T-cell (primary cell): Measurements from ENCODE around the gene DAAM1. TPM values are rescaled to one million over a fixed set of nuclear protein-coding genes. Genes with fewer than 3 reads are reported as not detected.

Experiments
- ATAC-seq, 4 experiments: fragments of 200-7000 bp in 3 of 4; fragments of 150-1000 bp in 1 of 4; cut with Tn5 transposase; replicated peaks in 1 of 4; 1 replicate in 3 of 4; 2 replicates in 1 of 4; pipeline ENCODE4 v1.10.0; 2021; ENCODE audit warnings: moderate library complexity in 3 of 4, mild to moderate bottlenecking in 2 of 4, moderate number of reproducible peaks in 1 of 4
- CTCF ChIA-PET, 2 donors: fragments of 300-600 bp; sonication (Branson Sonifier 250); formaldehyde crosslinking; loops; one replicate each; lab custom pipeline; 2022; ENCODE audit warnings: antibody characterized with exemption in 2 of 2; lab: Charles Lee
- POLR2A ChIA-PET, 2 donors: fragments of 300-600 bp; sonication (Branson Sonifier 250); formaldehyde crosslinking; loops; one replicate each; lab custom pipeline; 2022; ENCODE audit warnings: antibody characterized with exemption in 2 of 2; lab: Charles Lee
- DNase-seq, 35 experiments: peaks; one replicate each; pipeline versions ENCODE4 v3.0.0 to v3.0.0-alpha.2; 2013 to 2023
- H3K27ac ChIP-seq: one replicate; pipeline ENCODE4 v1.5.1; 2013; ENCODE audit warnings: low read length
- H3K27me3 ChIP-seq, 2 experiments: replicated peaks in 1 of 2; 1 replicate in 1 of 2; 2 replicates in 1 of 2; pipeline versions ENCODE4 v1.6.1 to v1.7.0; 2013; ENCODE audit warnings: low read length in 1 of 2, mixed read lengths in 1 of 2; ENCODE audit not compliant: control insufficient read depth in 2 of 2, insufficient read depth in 2 of 2; ENCODE audit errors: extremely low read depth in 1 of 2
- H3K36me3 ChIP-seq, 2 donors: 1 replicate in 1 of 2; 2 replicates in 1 of 2; pipeline versions ENCODE4 v1.6.1 to v1.7.0; 2013; ENCODE audit warnings: low read length in 1 of 2; ENCODE audit not compliant: control insufficient read depth in 2 of 2, insufficient read depth in 1 of 2; ENCODE audit errors: extremely low read depth in 1 of 2
- H3K4me1 ChIP-seq, 2 experiments: 1 replicate in 1 of 2; 2 replicates in 1 of 2; pipeline versions ENCODE4 v1.6.1 to v1.7.0; 2013; ENCODE audit warnings: low read length in 2 of 2, mixed read lengths in 1 of 2; ENCODE audit not compliant: insufficient read depth in 2 of 2, control insufficient read depth in 1 of 2; ENCODE audit errors: extremely low read depth in 1 of 2
- H3K4me3 ChIP-seq, 2 donors: 1 replicate in 1 of 2; 2 replicates in 1 of 2; pipeline versions ENCODE4 v1.5.1 to v1.7.0; 2013; ENCODE audit warnings: mild to moderate bottlenecking in 2 of 2, low read length in 1 of 2, moderate library complexity in 1 of 2; ENCODE audit not compliant: control insufficient read depth in 1 of 2; ENCODE audit errors: extremely low read depth in 1 of 2
- H3K9me3 ChIP-seq: 2 replicates; pipeline ENCODE4 v1.7.0; 2013
- H3K27ac Mint-ChIP-seq, 2 donors: one replicate each; pipeline ENCODE4 v1.8.0; 2020 to 2021; ENCODE audit warnings: mild to moderate bottlenecking in 2 of 2, mixed read lengths in 2 of 2
- H3K27me3 Mint-ChIP-seq, 2 donors: one replicate each; pipeline ENCODE4 v1.8.0; 2021 to 2022; ENCODE audit warnings: mixed read lengths in 2 of 2
- H3K36me3 Mint-ChIP-seq: one replicate; pipeline ENCODE4 v1.8.0; 2021; ENCODE audit warnings: mixed read lengths
- H3K4me1 Mint-ChIP-seq, 3 donors: one replicate each; pipeline ENCODE4 v1.8.0; 2020 to 2022; ENCODE audit warnings: mixed read lengths in 3 of 3, mild to moderate bottlenecking in 1 of 3
- H3K4me3 Mint-ChIP-seq, 3 donors: one replicate each; pipeline ENCODE4 v1.8.0; 2020 to 2022; ENCODE audit warnings: mild to moderate bottlenecking in 3 of 3, mixed read lengths in 3 of 3, moderate library complexity in 3 of 3
- H3K9me3 Mint-ChIP-seq, 3 donors: one replicate each; pipeline ENCODE4 v1.8.0; 2020 to 2022; ENCODE audit warnings: mixed read lengths in 3 of 3
- WGBS: methylation state at CpG from one replicate; pipeline ENCODE4 v1.1.5; 2013; ENCODE audit warnings: missing lambda C conversion rate; ENCODE audit not compliant: insufficient coverage; 5-methylcytosine and 5-hydroxymethylcytosine counted together
- total RNA-seq, 35 experiments: library from RNA in 6 of 35; stranded (reverse) in 6 of 35; fragments of 120-200 nt in 1 of 35; gene quantifications; one replicate each; pipeline versions ENCODE4 v1.2.1 to v1.2.4 and lab custom pipeline; 2013 to 2026

The DAAM1 gene
- total RNA-seq (10 to 100 TPM in 4 of 5 donors, 1 to 10 TPM in 1; 9.6 to 25.3 (median 23.9) TPM), total RNA-seq (lab: John Stamatoyannopoulos, UW) (5.7 to 39.5 (median 15.3) reads per million in 29 experiments)
- 17.9 TPM for total RNA-seq (2013)

GRCh38 chr14:59188461-59189090 is at the start of gene DAAM1:
TSS of gene DAAM1 (plus strand) at chr14:59188667. CDS start at chr14:59263478, 74,811 bp downstream.
- H3K27ac Mint-ChIP-seq, result peak within 1 kb of the TSS; percentile 93 to 95
- ChIA-PET POLR2A (interaction anchor here in 1 of 2 donors (0.6 to 1.2 kb wide), 5 partner anchors 111 to 1790 kb away, joined by 3 to 6 read pairs (median 3); partner anchors contain the start of genes JKAMP, L3HYPDH and PPM1A), CTCF (interaction anchor here (0.5 to 1.2 kb wide), 5 partner anchors 14 to 1923 kb away, joined by 3 to 6 read pairs (median 4); partner anchors contain the start of gene GPR135 (in 1 of the 2))
- H3K4me3 Mint-ChIP-seq, result peak within 1 kb of the TSS; percentile 89 to 98 (median 91)
- peaks cover 10 to 13% of the 10 kb centered on the region in 2 donors for H3K27me3 Mint-ChIP-seq
- Histone ChIP-seq H3K36me3 (no peaks in the 10 kb centered on the region), H3K4me3 (peak within 1 kb of the TSS; percentile 85 to 91), H3K27ac (peak within 1 kb of the TSS; percentile 92), H3K4me1 (peaks cover 15 to 22% of the 10 kb centered on the region in 2 experiments), H3K9me3 (no peaks in the 10 kb centered on the region), H3K27me3 (no peaks in the 10 kb centered on the region)
- H3K4me1 Mint-ChIP-seq, result peaks cover 20 to 25% (median 23%) of the 10 kb centered on the region in 3 donors
- no peaks in the 10 kb centered on the region for H3K9me3 Mint-ChIP-seq
- ATAC-seq (peak; percentile 92 to 96 (median 92)), DNase-seq (peak; percentile 86 to 99 (median 97))
- no peaks in the 10 kb centered on the region for H3K36me3 Mint-ChIP-seq
- WGBS, result under 1% methylated on average over 44 of the region's 44 CpGs

GRCh38 chr14:59139324-59139723 is 49.1 kb upstream of the DAAM1 start:
- ATAC-seq, result no peak
- Histone ChIP-seq H3K4me3 (no peak overlapping the region), H3K9me3 (no peaks in the 10 kb centered on the region), H3K36me3 (no peaks in the 10 kb centered on the region), H3K27ac (no peak overlapping the region), H3K4me1 (no peaks in the 10 kb centered on the region), H3K27me3 (peaks cover 0 to under 1% of the 10 kb centered on the region in 2 experiments)
- Mint-ChIP-seq H3K4me1 (no peaks in the 10 kb centered on the region), H3K4me3 (no peak overlapping the region), H3K9me3 (no peaks in the 10 kb centered on the region), H3K27me3 (peaks cover 0 to 3% of the 10 kb centered on the region in 2 donors), H3K36me3 (no peaks in the 10 kb centered on the region), H3K27ac (no peak overlapping the region)
- DNase-seq, result no peak
- POLR2A ChIA-PET, result no interaction called here
- 100% methylated on average over 1 of the region's 5 CpGs for WGBS
- CTCF ChIA-PET, result no interaction called here

GRCh38 chr14:59140106-59140843 is 48.2 kb upstream of the DAAM1 start:
- Histone ChIP-seq H3K36me3 (no peaks in the 10 kb centered on the region), H3K4me3 (no peak overlapping the region), H3K27ac (no peak overlapping the region), H3K27me3 (no peaks in the 10 kb centered on the region), H3K4me1 (no peaks in the 10 kb centered on the region), H3K9me3 (no peaks in the 10 kb centered on the region)
- ChIA-PET POLR2A (no interaction called here), CTCF (interaction anchor here in 1 of 2 donors (0.6 kb wide), 1 partner anchor 16 kb away, joined by 5 read pairs; no protein-coding TSS in a partner anchor)
- Mint-ChIP-seq H3K4me3 (no peak overlapping the region), H3K27me3 (peaks cover 0 to 3% of the 10 kb centered on the region in 2 donors), H3K4me1 (no peaks in the 10 kb centered on the region), H3K36me3 (no peaks in the 10 kb centered on the region), H3K27ac (no peak overlapping the region), H3K9me3 (no peaks in the 10 kb centered on the region)
- ATAC-seq (no peak), DNase-seq (no peak)
- 92% methylated on average over 4 of the region's 7 CpGs for WGBS

- ATAC-seq, result no peak
- WGBS, result 80% methylated on average over 1 of the region's 2 CpGs
- POLR2A ChIA-PET, result no interaction called here
Measured at GRCh38 chr14:59146484-59146883, 42.0 kb upstream of the DAAM1 start.

GRCh38 chr14:59147007-59147406 is 41.5 kb upstream of the DAAM1 start:
- H3K4me3 Mint-ChIP-seq, result no peak overlapping the region

More at GRCh38 chr14:59146484-59146883, 42.0 kb upstream of the DAAM1 start:
- Histone ChIP-seq H3K36me3 (no peaks in the 10 kb centered on the region), H3K27ac (no peak overlapping the region), H3K4me3 (no peak overlapping the region), H3K27me3 (no peaks in the 10 kb centered on the region), H3K4me1 (no peaks in the 10 kb centered on the region), H3K9me3 (no peaks in the 10 kb centered on the region)
- Mint-ChIP-seq H3K4me3 (no peak overlapping the region), H3K4me1 (peaks cover 0 to 5% (median 0%) of the 10 kb centered on the region in 3 donors), H3K27ac (no peak overlapping the region), H3K27me3 (no peaks in the 10 kb centered on the region), H3K36me3 (no peaks in the 10 kb centered on the region), H3K9me3 (no peaks in the 10 kb centered on the region)
- CTCF ChIA-PET, result no interaction called here
- DNase-seq, result no peak

GRCh38 chr14:59148334-59148900 is 40.0 kb upstream of the DAAM1 start:
- Histone ChIP-seq H3K9me3 (no peaks in the 10 kb centered on the region), H3K27ac (no peak overlapping the region), H3K36me3 (no peaks in the 10 kb centered on the region), H3K4me1 (no peaks in the 10 kb centered on the region), H3K27me3 (no peaks in the 10 kb centered on the region), H3K4me3 (no peak overlapping the region)
- H3K9me3 Mint-ChIP-seq, result no peaks in the 10 kb centered on the region
- peaks cover 0 to 11% (median 1%) of the 10 kb centered on the region in 3 donors for H3K4me1 Mint-ChIP-seq
- no peak overlapping the region for H3K4me3 Mint-ChIP-seq
- ChIA-PET POLR2A (no interaction called here), CTCF (no interaction called here)
- ATAC-seq (no peak), DNase-seq (no peak)
- H3K36me3 Mint-ChIP-seq, result no peaks in the 10 kb centered on the region
- no CpG with 5 or more reads among the region's 4 CpGs for WGBS
- H3K27me3 Mint-ChIP-seq, result no peaks in the 10 kb centered on the region
- no peak overlapping the region for H3K27ac Mint-ChIP-seq

More at GRCh38 chr14:59147007-59147406, 41.5 kb upstream of the DAAM1 start:
- ChIA-PET CTCF (no interaction called here), POLR2A (no interaction called here)
- no peak overlapping the region for H3K27ac Mint-ChIP-seq
- H3K9me3 ChIP-seq, result no peaks in the 10 kb centered on the region
- no peaks in the 10 kb centered on the region for H3K36me3 ChIP-seq
- H3K9me3 Mint-ChIP-seq, result no peaks in the 10 kb centered on the region
- no peak overlapping the region for H3K27ac ChIP-seq
- H3K27me3 ChIP-seq, result no peaks in the 10 kb centered on the region
- no peak for DNase-seq
- H3K4me1 ChIP-seq, result no peaks in the 10 kb centered on the region
- no peak overlapping the region for H3K4me3 ChIP-seq
- no peaks in the 10 kb centered on the region for H3K27me3 Mint-ChIP-seq
- peaks cover 0 to 5% (median 0%) of the 10 kb centered on the region in 3 donors for H3K4me1 Mint-ChIP-seq
- H3K36me3 Mint-ChIP-seq, result no peaks in the 10 kb centered on the region
- ATAC-seq, result no peak
- no CpG with 5 or more reads among the region's 1 CpG for WGBS
